ENCODE data around the gene SMIM38.

Gene SMIM38

DNA sequence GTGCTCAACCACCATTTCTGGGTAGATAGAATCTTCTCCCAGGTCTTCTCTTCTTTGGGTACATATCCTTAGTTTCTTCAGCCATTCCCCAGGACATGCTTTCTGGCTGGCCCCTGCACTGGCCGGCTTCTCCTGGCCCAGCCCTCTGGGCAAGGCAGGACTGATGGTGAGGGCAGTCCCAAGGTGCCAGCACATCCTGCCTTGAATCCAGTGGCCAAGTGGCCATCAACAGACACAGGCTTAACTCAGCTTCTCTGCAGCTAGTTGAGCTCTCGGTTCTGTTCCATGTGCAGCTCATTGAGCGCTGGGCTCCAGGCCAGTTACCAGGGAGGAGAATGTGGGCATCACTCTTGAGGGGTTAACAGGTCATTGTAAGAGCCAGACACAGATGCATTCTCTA, 17.6 kb downstream of the SMIM38 start:
- in situ Hi-C loops (cut with MboI; ENCODE audit: low sequenced_read_pairs) = no loop called here

DNA sequence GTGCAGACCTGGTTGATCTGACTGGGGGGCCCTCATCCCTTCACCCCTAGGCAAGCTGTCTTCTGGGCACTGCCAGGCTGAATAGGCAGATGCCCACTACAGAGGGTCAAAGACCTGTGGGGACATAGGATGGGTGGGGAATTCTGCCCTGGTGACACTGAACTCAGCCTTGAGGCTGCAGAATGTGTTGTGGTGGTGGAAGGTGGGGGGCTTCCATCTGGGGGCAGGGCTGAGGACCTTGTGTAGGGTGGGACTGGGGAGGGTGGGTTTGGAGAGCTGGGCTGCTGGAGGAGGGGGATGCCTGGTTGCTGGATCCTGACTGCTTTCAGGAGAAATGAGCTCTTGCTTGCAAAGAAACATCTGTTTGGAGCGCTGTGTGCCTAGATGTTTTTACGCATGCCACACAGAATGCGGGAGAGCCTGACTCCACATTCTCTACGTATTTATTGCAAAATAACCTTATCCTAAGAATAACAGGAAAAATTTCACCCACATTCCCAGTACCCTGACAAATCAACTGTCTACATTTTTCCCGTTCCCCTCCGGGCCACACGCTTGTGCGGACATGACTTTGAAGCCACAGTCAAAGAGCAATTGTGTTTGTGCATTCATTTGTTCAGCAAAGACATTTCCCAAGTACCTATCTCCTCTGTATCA, 18.3 kb downstream of the SMIM38 start:
- in situ Hi-C loops (cut with MboI; ENCODE audit: low sequenced_read_pairs) = no loop called here

DNA sequence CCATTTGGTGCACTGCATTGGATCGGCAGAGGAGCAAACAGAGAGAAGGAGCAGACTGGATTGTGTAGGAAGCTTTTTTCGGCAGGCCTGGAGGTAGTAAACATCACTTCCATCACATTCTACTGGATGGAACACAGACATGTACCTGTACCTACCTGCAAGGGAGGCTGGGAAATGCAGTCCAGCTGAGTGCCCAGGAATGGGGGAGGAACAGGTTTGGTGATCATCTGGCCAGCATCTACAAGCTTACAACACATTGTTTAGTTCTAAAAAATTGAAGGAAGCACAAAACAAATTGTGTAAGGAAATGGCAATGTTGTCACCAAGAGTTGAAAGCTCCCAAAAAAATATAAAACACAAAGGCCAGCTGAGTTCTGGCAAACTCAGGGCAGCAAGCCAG, 19.1 kb downstream of the SMIM38 start:
- in situ Hi-C loops (cut with MboI; ENCODE audit: low sequenced_read_pairs) = no loop called here

DNA sequence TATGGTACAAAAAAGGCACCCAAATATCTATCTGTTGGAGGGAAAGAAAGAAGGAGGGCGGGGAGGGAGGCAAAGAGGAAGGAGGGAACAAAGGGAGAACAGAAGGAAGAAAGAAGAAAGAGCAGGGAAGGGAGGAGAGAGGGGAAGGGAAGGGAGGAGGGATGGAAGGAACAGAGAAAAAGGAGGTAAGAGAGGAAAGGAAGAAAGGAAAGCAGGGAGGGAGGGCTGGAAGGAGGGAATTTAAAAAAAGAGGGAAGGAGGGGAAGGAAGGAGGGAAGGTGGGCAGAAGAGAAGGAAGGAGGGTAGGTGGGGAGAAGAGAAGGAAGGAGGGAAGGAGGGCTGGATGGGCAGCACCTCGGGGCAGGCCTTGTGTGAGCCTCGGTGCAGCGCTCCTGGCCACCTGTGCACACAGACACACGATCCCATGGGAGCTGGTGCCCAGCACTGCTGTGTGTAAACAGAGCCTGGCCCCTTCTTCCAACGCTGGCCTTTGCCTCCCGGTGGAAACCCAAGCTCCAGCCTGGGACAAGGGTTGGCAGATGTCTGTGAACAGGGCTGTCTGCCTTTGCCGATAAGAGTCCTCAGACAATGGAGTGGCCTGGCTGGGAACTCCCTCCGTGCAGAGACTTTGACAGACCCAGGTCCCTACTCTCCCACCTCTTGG, 23.2 kb downstream of the SMIM38 start:
- in situ Hi-C loops (cut with MboI; ENCODE audit: low sequenced_read_pairs) = no loop called here

DNA sequence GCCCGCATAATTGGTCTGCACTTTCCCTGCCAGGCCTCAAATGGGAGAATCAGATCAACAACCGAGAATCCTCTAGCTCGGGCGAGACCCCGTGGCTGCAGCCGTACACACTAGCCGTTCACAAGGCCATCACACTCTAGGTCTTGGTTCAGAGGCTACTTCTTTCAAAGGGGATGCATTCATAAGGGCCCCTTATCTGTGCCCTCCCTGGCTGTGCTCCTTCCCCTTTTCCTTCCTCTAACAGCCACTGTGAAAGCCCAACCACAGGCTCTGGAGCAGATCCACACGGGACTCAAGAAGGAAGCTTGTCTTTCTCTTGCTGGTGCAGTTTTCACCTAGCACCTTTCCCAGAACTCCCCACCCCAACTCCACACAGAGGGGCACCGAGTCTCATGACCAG, 24.5 kb downstream of the SMIM38 start:
- in situ Hi-C loops (cut with MboI; ENCODE audit: low sequenced_read_pairs) = no loop called here

DNA sequence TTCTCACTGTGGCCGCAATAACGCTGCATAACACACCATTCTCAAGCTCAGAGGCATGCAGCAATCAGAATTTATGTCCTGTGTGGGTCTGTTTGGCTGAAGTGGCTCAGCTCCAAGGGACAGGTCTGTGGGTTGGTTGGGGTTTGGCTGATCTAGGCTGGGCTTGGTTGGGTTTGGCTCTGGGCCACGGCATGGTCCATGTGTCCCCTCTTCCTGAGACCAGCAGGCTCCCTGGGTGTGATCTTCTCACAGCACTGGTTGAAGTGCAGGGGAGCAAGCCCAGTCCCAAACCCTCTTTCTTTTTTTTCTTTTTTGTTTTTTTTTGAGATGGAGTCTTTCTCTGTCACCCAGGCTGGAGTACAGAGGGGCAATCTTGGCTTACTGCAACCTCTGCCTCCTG, 25.0 kb downstream of the SMIM38 start:
- in situ Hi-C loops (cut with MboI; ENCODE audit: low sequenced_read_pairs) = no loop called here

DNA sequence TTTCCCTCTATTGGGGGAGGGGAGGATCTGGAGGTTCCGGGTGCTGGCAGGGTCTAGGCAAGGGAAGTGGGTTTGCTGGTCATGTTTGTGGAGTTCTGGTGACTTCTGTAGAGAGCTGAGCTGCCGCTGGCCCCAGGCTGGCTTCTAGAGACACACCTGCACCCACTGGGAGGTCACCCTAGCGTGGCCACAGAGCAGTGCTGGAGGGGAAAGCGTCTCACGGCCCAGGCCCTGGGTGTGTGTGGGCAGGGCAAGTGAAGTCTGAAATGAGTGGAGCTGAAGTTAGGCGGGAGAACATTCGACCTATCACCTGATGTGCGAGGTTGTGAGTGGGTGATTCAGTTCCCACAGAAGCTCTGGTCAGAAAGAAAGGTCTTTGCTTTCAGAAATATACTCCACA, 27.9 kb downstream of the SMIM38 start:
- in situ Hi-C loops (cut with MboI; ENCODE audit: low sequenced_read_pairs) = no loop called here

DNA sequence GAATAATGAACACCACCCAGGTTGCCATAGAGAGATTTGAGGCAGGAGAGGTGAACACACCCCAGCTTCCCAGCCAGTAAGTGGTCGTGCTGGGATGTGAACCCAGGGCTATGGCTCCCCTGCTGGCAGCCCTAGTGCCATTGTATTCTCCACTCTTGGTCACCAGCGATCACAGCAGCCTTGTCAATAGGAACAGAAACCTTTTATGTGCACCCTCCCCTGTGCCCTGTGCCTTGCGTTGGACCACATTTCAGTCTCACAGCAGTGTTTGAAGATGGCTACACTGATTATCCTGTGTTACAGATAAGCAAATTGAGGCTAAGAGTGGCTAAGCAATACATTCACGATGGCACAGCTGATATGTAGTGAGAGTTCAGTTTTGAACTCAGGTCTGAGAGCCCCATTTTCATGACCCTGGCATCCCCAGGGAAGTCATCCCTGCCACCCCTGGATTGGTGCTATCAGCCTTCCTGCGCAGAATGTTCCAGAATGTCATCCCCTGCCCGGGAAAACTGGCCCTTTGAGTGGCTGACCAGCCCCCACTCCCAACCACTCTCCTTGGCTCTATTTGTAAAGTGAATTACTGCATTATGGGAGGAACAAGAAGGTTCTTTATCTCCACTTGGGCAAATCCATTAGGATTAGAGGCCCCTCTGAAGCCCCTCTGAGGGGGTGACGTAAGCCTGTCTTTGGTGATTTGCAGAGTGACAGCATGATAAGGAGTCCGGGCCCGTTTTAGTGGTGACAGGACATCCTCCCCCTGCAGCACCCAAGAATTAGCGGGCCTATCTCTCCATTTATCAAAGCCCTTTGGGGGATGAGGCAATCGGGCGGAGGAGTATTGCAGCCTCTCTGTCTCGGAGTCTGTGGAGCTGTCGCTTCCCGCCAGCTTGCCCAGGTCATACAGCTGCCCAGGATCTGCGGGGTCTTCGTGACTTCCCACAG, 30.9 kb downstream of the SMIM38 start:
- in situ Hi-C loops (cut with MboI; ENCODE audit: low sequenced_read_pairs) = no loop called here

DNA sequence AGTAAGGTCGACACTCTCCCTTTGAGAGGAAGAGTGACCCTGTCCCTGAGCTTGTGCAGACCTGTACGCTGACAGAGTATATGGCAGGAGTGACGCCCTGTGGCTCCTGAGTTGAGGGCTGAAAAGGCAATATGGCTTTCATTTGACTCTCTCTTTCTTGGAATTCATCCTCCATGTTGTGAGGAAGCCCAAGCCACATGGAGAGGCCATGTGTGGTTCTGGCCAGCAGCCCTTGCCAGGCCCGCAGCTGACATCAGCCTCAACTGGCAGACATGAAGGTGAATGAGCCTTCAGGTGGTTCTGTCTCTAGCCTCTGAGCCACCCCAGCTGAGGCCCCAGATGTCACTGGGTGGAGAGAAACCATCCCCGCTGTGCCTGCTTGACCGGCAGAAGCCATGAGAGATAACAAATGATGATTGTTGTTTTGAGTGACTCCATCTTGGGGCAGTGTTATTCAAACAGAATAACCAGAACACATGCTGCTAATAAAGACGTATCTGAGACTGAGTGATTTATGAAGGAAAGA, 31.9 kb downstream of the SMIM38 start:
- in situ Hi-C loops (cut with MboI; ENCODE audit: low sequenced_read_pairs) = no loop called here

DNA sequence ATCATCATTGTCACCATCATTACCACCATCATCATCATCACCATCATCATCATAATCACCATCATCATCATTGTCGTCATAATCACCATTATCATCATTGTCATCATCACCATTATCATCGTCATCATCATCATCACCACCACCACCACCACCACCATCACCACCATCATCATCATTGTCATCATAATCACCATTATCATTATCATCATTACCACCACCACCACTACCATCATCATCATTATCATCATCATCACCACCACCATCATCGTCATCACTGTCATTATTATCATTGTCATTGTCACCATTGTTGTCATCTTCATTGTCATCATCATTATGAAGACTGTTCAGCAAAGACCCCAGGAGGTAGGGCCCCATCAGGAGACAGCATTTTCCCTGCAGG, 33.3 kb downstream of the SMIM38 start:
- in situ Hi-C loops (cut with MboI; ENCODE audit: low sequenced_read_pairs) = no loop called here

DNA sequence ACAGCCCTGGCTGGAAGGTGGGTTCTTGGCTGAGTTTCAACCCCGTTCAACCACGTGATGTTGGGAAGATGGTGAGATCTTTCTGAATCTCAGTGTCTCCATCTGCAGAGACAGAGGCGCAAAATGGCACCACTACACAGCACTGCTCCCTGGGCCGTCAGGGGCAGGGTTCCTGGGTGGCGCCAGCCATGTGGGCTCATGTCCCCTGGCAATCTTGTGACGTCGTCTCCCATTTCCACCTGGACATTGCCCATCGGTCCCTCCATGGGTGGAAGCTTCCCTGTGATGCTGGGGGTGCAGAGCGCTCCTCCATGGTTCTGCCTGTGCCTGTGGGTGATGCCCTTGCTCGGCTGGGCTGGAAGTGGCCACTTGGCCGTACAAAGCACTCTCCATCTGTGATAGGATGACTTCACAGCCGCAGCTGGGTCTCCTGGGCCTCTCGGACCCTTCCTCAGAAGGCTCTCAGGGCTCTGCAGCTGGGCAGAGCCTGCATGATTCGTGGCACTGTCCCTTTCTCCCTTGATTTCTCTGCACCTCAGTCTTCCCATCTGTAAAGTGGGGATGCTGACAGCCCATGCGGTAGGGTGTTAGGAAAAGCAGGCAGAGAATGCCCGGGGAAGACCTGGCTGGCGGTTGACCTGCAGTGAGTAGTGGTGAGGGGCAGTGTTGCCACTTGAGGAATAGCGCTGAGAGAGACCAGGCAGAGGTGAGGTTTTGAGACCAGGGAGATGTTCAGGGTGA, 35.2 kb downstream of the SMIM38 start:
- in situ Hi-C loops (cut with MboI; ENCODE audit: low sequenced_read_pairs) = no loop called here

DNA sequence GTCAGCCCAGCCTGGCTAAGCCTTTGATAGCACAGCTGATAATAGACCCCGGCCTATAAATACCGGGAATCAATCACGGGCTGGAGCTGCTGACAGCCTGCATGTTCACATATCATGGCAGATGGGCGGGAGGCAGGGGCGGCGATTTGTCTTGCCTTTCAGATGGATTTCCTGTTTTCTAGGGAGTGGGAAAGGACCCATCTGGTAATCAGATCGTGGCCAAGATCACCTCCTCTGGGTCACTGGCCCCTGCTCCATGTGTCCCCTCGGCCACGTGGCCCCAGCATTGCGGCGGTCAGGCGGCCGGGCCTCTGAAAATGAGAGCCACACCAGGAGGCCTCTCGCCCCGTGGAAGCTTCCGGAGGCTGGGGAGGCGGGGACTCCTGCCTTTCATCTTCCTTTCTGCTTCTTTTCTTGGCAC, 36.6 kb downstream of the SMIM38 start:
- in situ Hi-C loops (cut with MboI; ENCODE audit: low sequenced_read_pairs) = no loop called here

DNA sequence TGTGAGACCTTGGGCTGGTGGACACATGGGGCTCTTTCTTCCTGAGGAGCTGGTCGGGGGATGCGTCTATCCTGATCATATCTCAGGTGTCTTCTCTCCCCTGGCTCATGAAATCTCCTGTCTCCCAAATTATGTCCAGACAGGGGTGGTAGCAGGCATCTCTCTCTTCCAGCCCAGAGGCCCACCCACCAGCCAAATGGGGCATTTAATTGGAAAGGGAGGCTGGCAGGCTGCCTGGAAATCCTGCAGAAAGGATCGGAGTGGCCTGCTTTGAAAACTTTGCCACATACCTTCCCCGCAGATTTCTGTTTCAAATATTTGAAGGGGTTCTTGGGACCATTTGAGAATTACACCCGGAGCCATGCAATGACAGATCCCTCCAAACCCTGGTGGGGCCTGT, 37.4 kb downstream of the SMIM38 start:
- in situ Hi-C loops (cut with MboI; ENCODE audit: low sequenced_read_pairs) = no loop called here

DNA sequence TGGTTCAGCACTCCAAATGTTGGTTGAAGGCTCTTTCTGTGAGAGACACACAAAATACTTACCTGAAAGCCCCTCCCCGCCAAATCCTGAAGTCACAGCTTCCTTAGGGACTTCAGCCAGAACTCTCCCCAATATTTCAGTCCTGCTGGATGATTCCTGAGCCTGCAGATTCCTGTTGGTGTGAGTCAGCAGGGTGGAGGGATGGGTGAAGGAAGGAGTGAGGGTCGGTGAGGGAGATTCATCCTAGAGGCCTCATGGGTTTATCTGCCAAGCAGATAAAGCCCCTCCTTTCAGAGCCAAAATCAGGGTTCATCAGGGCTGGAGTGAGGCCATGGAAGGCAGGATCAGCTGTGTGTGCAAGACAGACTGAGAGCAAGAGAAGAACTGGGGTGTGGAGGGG, 37.9 kb downstream of the SMIM38 start:
- in situ Hi-C loops (cut with MboI; ENCODE audit: low sequenced_read_pairs) = no loop called here

DNA sequence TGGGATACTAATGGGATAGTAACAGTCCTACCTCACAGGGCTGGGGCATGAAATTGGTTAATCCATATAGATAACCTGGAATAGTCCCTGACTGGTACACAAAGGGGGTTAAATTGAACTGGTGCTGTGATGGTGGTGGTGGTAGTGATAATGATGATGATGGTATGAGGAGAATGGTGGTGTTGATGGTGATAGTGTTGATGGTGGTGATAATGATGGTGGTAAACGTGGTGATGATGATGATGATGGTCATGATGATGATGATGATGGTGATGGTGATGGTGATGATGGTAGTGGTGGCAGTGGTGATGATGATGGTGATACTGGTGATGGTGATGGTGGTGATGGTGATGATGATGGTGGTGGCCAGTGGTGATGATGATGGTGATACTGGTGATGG, 38.7 kb downstream of the SMIM38 start:
- in situ Hi-C loops (cut with MboI; ENCODE audit: low sequenced_read_pairs) = no loop called here

DNA sequence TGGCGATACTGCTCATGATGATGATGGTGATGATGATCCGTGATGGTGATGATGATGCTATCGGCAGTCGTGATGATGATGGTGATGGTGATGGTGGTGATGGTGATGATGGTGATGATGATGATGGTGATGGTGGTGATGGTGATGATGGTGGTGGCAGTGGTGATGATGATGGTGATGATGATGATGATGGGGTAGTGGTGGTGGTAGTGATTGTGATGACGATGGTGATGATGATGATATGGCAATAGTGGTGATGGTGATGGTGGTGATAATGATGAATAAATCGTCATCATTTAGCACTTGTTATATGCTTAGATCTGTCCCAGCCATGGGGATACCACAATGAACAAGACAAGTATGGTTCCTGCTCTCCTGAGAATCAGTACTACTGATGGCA, 39.2 kb downstream of the SMIM38 start:
- in situ Hi-C loops (cut with MboI; ENCODE audit: low sequenced_read_pairs) = no loop called here

DNA sequence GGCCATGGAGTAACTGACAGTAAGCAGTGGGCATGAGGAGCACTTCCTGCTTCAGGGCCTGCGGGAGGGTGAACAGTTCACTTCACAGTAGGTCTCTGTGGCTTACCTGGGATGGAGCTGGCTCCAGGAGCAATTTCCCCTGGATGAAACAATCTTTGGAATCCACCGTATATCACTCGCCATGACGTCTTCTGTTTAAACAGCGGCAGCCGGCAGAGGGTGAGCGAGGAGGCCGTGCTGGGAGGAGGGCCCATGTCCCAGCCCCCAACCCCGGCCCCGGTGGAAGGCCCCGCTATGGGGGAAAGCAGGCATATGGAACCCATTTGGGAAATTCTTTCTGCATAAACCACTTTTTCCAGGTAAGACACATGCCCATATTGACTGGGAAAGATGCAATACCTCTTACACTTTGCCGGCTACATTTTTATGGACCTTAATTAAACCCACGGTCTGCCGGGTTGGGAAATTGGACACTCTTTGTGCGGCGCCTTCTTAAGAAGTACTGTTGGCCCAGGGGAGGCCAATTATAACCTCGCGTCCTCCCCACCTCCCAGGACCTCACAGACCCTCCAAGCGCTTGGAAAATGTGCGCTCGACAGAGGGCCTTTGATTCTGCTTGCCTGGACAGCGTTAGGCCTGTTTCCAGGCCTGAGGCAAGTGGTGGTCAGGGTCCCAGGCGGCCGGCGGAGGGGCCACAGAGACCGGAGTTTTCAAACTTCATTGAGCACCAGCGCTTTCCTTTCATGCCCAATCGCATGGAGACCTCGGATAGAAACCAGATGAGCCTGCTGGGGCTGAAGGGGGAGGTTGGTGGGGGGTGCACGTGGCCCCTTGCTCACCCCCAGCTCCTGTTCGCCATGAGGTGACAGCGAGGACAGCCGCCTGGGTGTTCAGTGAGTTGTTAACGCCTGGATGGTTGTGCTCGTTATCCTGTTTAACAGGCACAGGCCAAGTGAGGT, 40.4 kb downstream of the SMIM38 start:
- in situ Hi-C loops (cut with MboI; ENCODE audit: low sequenced_read_pairs) = no loop called here

DNA sequence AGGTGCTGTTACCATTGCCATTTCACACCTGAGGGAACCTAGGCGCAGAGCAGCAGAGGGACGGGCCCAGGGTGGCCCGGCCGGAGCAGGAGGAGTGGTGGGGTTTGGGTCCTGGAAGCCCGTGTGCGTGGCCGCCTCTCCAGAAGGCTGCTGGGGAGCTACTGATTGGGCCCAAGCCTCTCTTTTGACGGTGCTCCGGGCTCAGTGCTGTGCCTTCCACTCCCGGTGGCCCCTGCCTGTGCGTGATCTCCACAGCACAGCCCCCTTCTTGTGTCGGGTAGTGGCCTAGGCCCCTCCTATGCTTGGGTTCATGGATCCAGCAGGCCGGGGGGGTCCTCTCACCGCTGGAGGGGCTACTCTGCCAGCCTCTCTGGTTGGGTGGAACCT, 41.0 kb downstream of the SMIM38 start:
- in situ Hi-C loops (cut with MboI; ENCODE audit: low sequenced_read_pairs) = no loop called here

DNA sequence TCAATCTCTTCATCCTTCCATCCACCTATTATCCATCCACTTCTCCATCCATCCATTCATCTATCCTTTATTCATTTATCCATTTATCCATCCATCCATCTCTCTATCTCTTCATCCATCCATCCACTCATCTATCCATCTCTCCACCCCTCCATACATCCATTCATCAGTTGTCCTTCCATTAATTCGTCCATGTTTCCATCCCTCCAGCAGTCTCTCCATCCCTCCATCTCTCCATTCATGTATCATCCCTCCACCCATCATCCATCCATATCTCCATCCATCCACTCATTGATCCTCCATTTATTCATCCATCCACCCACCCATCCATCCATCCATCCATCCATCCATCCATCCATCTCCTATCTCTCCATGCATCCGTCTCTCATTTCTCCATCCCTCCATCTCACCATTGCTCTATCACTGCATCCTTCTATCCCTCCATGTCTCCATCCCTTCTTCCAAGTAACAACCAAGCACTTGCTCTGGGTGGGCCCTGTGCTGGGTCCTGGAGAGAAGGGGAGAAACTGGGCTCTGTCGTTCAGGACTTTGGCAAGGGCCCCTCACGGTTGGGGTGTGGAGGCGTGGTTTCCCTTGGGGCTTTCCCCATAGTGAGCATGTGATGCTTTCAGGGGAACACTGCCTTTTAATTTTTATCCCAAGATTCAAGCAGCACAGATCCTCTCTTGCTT, 43.3 kb downstream of the SMIM38 start:
- in situ Hi-C loops (cut with MboI; ENCODE audit: low sequenced_read_pairs) = no loop called here
